ENCODE results near the gene ONECUT3.

- TF ChIP-seq EP300 (IDR thresholded peaks at IDR 0.05; ENCODE audit: borderline replicate concordance in 1 of 2, low read depth in 1 of 2, low read length in 1 of 2) = no peak
- no peak for TF ChIP-seq RAD21 (IDR thresholded peaks at IDR 0.05; ENCODE audit: low read length)
- TF ChIP-seq CTCF (IDR thresholded peaks at IDR 0.05) = no peak
- TF ChIP-seq SMC3 (IDR thresholded peaks at IDR 0.05; ENCODE audit: low read depth, low read length) = no peak
Measured at GRCh38 chr19:1746401-1747284, 6.7 kb upstream of the ONECUT3 start.
